B cell (primary cell): ENCODE measurements around the gene FAM180B. TPM values are rescaled to one million over a fixed set of nuclear protein-coding genes. Genes with fewer than 3 reads are reported as not detected.

Source experiments
- ATAC-seq: fragments of 200-7000 bp; cut with Tn5 transposase; one replicate; pipeline ENCODE4 v1.10.0; 2021; ENCODE audit warnings: low read depth, mild to moderate bottlenecking, moderate number of reproducible peaks, moderate library complexity
- CTCF ChIA-PET: fragments of 350-600 bp; sonication (Branson Sonifier 250); formaldehyde crosslinking; loops from one replicate; lab custom pipeline; 2021; ENCODE audit warnings: antibody characterized with exemption, inconsistent platforms; lab: Charles Lee
- POLR2A ChIA-PET: fragments of 350-600 bp; sonication (Branson Sonifier 250); formaldehyde crosslinking; loops from one replicate; lab custom pipeline; 2021; ENCODE audit warnings: antibody characterized with exemption; lab: Charles Lee
- DNase-seq: peaks from one replicate; pipeline ENCODE4 v3.0.0; 2013
- H2AFZ ChIP-seq: 2 replicates; pipeline ENCODE4 v1.6.1; 2012; ENCODE audit warnings: mild to moderate bottlenecking, low read depth, low read length; ENCODE audit not compliant: insufficient read depth, poor library complexity, severe bottlenecking
- H3K27ac ChIP-seq, 2 donors: 1 replicate in 1 of 2; 2 replicates in 1 of 2; pipeline ENCODE4 v1.5.1; 2012 to 2013; ENCODE audit warnings: low read length in 2 of 2, mild to moderate bottlenecking in 2 of 2, moderate library complexity in 1 of 2
- H3K27me3 ChIP-seq, 4 experiments: fragments of 200-600 bp in 1 of 4; sonication (generic) in 1 of 4; replicated peaks in 1 of 4; 1 replicate in 2 of 4; 2 replicates in 2 of 4; pipeline versions ENCODE4 v1.6.1 to v1.7.0; 2013 to 2016; ENCODE audit warnings: low read length in 3 of 4, mild to moderate bottlenecking in 2 of 4, mixed read lengths in 1 of 4, moderate library complexity in 1 of 4; ENCODE audit not compliant: insufficient read depth in 4 of 4, control insufficient read depth in 3 of 4; ENCODE audit errors: control extremely low read depth in 1 of 4
- H3K36me3 ChIP-seq, 2 experiments: replicated peaks in 1 of 2; 1 replicate in 1 of 2; 2 replicates in 1 of 2; pipeline versions ENCODE4 v1.6.1 to v1.7.1; 2013; ENCODE audit warnings: low read length in 1 of 2; ENCODE audit not compliant: insufficient read depth in 2 of 2, control insufficient read depth in 1 of 2; ENCODE audit errors: control extremely low read depth in 1 of 2, extremely low read depth in 1 of 2
- H3K4me1 ChIP-seq, 2 donors: fragments of 200-600 bp in 1 of 2; sonication (generic) in 1 of 2; 1 replicate in 1 of 2; 2 replicates in 1 of 2; pipeline versions ENCODE4 v1.5.1 to v1.6.1; 2013 to 2017; ENCODE audit warnings: low read length in 2 of 2; ENCODE audit not compliant: control insufficient read depth in 2 of 2, insufficient read depth in 2 of 2
- H3K4me2 ChIP-seq: replicated peaks from 2 replicates; pipeline ENCODE3; 2012; ENCODE audit warnings: mild to moderate bottlenecking, low read depth, low read length; ENCODE audit not compliant: poor library complexity, severe bottlenecking
- H3K4me3 ChIP-seq, 5 experiments: fragments of 200-600 bp in 1 of 5; sonication (generic) in 1 of 5; 1 replicate in 3 of 5; 2 replicates in 2 of 5; pipeline versions ENCODE4 v1.5.1 to v1.7.0; 2011 to 2016; ENCODE audit warnings: low read length in 4 of 5, mild to moderate bottlenecking in 4 of 5, low read depth in 2 of 5, control low read depth in 1 of 5, moderate library complexity in 1 of 5; ENCODE audit not compliant: insufficient read depth in 1 of 5; ENCODE audit errors: control extremely low read depth in 1 of 5, extremely low read depth in 1 of 5
- H3K79me2 ChIP-seq: fragments of 200-600 bp; sonication (generic); one replicate; pipeline ENCODE4 v1.6.0; 2016; ENCODE audit warnings: low read length; ENCODE audit not compliant: control insufficient read depth, insufficient read depth
- H3K9ac ChIP-seq: fragments of 200-600 bp; sonication (generic); 2 replicates; pipeline ENCODE4 v1.6.1; 2017; ENCODE audit warnings: mild to moderate bottlenecking, low read length, moderate library complexity
- H3K9me3 ChIP-seq, 3 donors: one replicate each; pipeline versions ENCODE4 v1.6.1 to v1.7.1; 2013; ENCODE audit warnings: low read length in 2 of 3; ENCODE audit not compliant: control insufficient read depth in 2 of 3, insufficient read depth in 1 of 3; ENCODE audit errors: control extremely low read depth in 1 of 3
- H4K20me1 ChIP-seq: 2 replicates; pipeline ENCODE4 v1.6.0; 2012; ENCODE audit warnings: mild to moderate bottlenecking, low read length; ENCODE audit not compliant: insufficient read depth, control insufficient read depth, poor library complexity, severe bottlenecking
- H3K27ac Mint-ChIP-seq: one replicate; pipeline ENCODE4 v1.8.0; 2021; ENCODE audit warnings: mixed read lengths
- H3K27me3 Mint-ChIP-seq: one replicate; pipeline ENCODE4 v1.8.0; 2021; ENCODE audit warnings: mixed read lengths
- H3K4me1 Mint-ChIP-seq: one replicate; pipeline ENCODE4 v1.8.0; 2021; ENCODE audit warnings: mixed read lengths
- H3K4me3 Mint-ChIP-seq: one replicate; pipeline ENCODE4 v1.8.0; 2021; ENCODE audit warnings: mixed read lengths
- H3K9me3 Mint-ChIP-seq: one replicate; pipeline ENCODE4 v1.8.0; 2022; ENCODE audit warnings: mixed read lengths; ENCODE audit not compliant: insufficient read depth
- EZH2 ChIP-seq: IDR thresholded peaks from 2 replicates; pipeline ENCODE4 v1.6.1; 2012; ENCODE audit warnings: borderline replicate concordance, low read depth, mild to moderate bottlenecking, moderate library complexity, low read length; ENCODE audit not compliant: insufficient read depth, poor library complexity, severe bottlenecking
- WGBS: methylation state at CpG from one replicate; pipeline ENCODE4 v1.1.5; 2013; ENCODE audit warnings: missing lambda C conversion rate; ENCODE audit not compliant: insufficient coverage; 5-methylcytosine and 5-hydroxymethylcytosine counted together
- intact Hi-C: fragments of 100-400 bp; cut with micrococcal nuclease; formaldehyde crosslinking; loops from one replicate; pipeline ENCODE4 v1.10.0; 2022
- polyA plus RNA-seq: library from polyadenylated mRNA; depleted of rRNA; stranded (reverse); fragments of >200 nt; gene quantifications from 2 replicates; pipeline ENCODE4 v1.2.3, GENCODE V29; 2012
- total RNA-seq, 2 donors: library from RNA; stranded (reverse); fragments of 120-200 nt in 1 of 2; gene quantifications; 1 replicate in 1 of 2; 2 replicates in 1 of 2; pipeline versions ENCODE4 v1.2.3 to v1.2.4, GENCODE V29; 2013 to 2022
- TF ChIP-seq, protein P1 (sequence below): fragments of 200-600 bp; IDR thresholded peaks from one replicate; pipeline ENCODE4 v1.8.0; 2022; ENCODE audit warnings: antibody characterized with exemption, mild to moderate bottlenecking

Gene FAM180B
- total and polyA plus RNA-seq, 2 donors (not counting 1 experiment from before 2014, with no cell fraction given), result 0.06 to 0.20 TPM

DNA sequence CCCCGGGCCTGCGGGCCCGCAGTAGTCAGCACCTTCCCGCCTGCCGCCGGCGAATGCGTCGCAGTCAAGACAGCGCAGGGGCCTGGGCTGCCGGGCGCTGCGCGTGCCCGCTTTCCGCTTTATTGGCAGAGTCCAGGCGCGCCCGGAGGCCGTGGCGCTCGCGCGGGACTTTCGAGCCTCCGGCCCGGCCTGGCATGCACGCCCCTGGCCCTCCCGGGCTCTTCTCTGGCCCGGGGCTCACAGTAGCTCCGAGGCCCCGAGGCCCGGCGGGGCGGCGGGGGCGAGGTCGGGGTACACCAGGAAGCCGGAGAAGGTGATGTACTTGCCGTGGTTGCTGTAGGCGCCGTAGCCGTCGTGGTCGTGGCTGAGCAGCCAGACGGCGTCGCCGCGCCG, 3.1 kb downstream of the FAM180B start:
- Mint-ChIP-seq H3K27ac (no peak overlapping the region), H3K27me3 (peaks cover 22% of the 10 kb centered on the region), H3K4me3 (no peak overlapping the region), H3K9me3 (no peaks in the 10 kb centered on the region), H3K4me1 (peaks cover 9% of the 10 kb centered on the region)
- H3K4me1 ChIP-seq, result peaks cover 15% of the 10 kb centered on the region in 2 donors
- H2AFZ ChIP-seq, result no peak overlapping the region
- H3K79me2 ChIP-seq, result no peaks in the 10 kb centered on the region
- H3K9me3 ChIP-seq, result no peaks in the 10 kb centered on the region
- no peak for DNase-seq
- H3K27ac ChIP-seq, result no peak overlapping the region
- CTCF ChIA-PET, result no interaction called here
- POLR2A ChIA-PET, result no interaction called here
- 97% methylated on average over 49 of the region's 51 CpGs for WGBS
- TF ChIP-seq, protein P1, sequence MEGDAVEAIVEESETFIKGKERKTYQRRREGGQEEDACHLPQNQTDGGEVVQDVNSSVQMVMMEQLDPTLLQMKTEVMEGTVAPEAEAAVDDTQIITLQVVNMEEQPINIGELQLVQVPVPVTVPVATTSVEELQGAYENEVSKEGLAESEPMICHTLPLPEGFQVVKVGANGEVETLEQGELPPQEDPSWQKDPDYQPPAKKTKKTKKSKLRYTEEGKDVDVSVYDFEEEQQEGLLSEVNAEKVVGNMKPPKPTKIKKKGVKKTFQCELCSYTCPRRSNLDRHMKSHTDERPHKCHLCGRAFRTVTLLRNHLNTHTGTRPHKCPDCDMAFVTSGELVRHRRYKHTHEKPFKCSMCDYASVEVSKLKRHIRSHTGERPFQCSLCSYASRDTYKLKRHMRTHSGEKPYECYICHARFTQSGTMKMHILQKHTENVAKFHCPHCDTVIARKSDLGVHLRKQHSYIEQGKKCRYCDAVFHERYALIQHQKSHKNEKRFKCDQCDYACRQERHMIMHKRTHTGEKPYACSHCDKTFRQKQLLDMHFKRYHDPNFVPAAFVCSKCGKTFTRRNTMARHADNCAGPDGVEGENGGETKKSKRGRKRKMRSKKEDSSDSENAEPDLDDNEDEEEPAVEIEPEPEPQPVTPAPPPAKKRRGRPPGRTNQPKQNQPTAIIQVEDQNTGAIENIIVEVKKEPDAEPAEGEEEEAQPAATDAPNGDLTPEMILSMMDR, result no peak
- no peak for TF ChIP-seq EZH2
- H3K4me2 ChIP-seq, result no peak overlapping the region
- peaks cover 0 to 28% (median 17%) of the 10 kb centered on the region in 4 experiments for H3K27me3 ChIP-seq
- intact Hi-C loops, result no loop called here
- no peak overlapping the region for H3K4me3 ChIP-seq
- peaks cover 0 to 8% of the 10 kb centered on the region in 2 experiments for H3K36me3 ChIP-seq
- no peak overlapping the region for H3K9ac ChIP-seq
- no peak for ATAC-seq
- H4K20me1 ChIP-seq, result no peaks in the 10 kb centered on the region

DNA sequence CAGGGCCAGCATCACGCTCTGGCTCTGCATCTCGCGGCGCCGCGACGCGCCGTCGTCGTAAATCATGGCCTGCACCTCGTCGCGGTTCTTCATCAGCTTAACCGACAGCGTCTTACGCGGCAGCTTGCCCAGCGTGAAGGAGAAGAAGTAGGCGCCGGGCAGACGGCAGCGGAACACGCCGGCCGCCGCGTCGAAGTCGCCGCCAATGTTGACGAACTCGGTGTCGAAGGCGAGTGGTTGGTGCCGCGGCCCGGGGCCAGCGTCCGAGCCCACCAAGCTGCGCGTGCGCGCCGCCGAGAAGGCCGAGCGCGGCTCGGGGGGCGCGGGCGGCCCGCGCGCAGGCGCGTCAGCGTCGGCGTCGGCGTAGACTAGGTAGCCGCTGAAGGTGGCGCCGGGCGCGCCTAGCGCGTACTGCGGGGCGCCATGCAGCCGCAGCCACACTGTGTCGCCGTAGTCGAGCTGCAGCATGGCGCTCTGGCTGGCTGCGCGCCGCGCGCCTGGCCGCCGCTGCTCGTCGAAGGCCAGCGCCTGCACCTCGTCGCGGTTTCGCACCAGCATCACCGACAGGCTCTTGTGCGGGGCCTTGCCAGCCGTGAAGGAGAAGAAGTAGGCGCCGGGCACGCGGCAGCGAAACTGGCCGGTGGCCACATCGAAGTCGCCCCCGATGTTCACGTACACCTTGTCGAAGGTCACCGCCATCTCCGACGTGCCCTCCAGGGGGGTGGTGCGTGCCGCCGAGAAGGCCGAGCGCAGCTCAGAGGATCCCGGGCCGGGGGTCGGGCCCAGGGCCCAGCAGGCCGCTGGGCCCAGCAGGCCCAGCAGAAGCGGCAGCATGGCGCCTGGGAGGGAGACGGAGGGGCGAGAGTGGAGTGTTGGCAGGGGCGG, 3.7 kb downstream of the FAM180B start:
- ChIA-PET POLR2A (no interaction called here), CTCF (no interaction called here)
- H3K4me3 Mint-ChIP-seq, result no peak overlapping the region
- Histone ChIP-seq H3K36me3 (peaks cover 0 to 5% of the 10 kb centered on the region in 2 experiments), H3K4me3 (no peak overlapping the region), H3K27me3 (peaks cover 0 to 35% (median 20%) of the 10 kb centered on the region in 4 experiments), H3K27ac (no peak overlapping the region), H4K20me1 (no peaks in the 10 kb centered on the region), H3K4me2 (no peak overlapping the region), H2AFZ (no peak overlapping the region), H3K4me1 (peaks cover 15% of the 10 kb centered on the region in 2 donors), H3K79me2 (no peaks in the 10 kb centered on the region), H3K9me3 (no peaks in the 10 kb centered on the region), H3K9ac (no peak overlapping the region)
- peaks cover 29% of the 10 kb centered on the region for H3K27me3 Mint-ChIP-seq
- H3K4me1 Mint-ChIP-seq, result peaks cover 9% of the 10 kb centered on the region
- no peak overlapping the region for H3K27ac Mint-ChIP-seq
- DNase-seq (no peak), ATAC-seq (no peak)
- WGBS, result 96% methylated on average over 110 of the region's 122 CpGs
- TF ChIP-seq EZH2, result no peak
- TF ChIP-seq, protein P1, result no peak
- H3K9me3 Mint-ChIP-seq, result no peaks in the 10 kb centered on the region
- intact Hi-C loops, result no loop called here
